ENCODE results near the gene SRC.

Gene SRC

GRCh38 chr20:37380864-37381579, 35.1 kb downstream of the SRC start:
- in situ Hi-C loops (cut with HindIII; ENCODE audit: low sequenced_read_pairs): no loop called here

- in situ Hi-C loops (cut with HindIII; ENCODE audit: low sequenced_read_pairs): no loop called here
These were observed 35.9 kb downstream of the SRC start for GRCh38 chr20:37381621-37382471.

GRCh38 chr20:37382482-37383120, 36.7 kb downstream of the SRC start:
- in situ Hi-C loops (cut with HindIII; ENCODE audit: low sequenced_read_pairs): no loop called here

GRCh38 chr20:37383229-37383989, 37.5 kb downstream of the SRC start:
- in situ Hi-C loops (cut with HindIII; ENCODE audit: low sequenced_read_pairs): no loop called here

GRCh38 chr20:37384683-37385174, 38.8 kb downstream of the SRC start:
- in situ Hi-C loops (cut with HindIII; ENCODE audit: low sequenced_read_pairs): no loop called here

- in situ Hi-C loops (cut with HindIII; ENCODE audit: low sequenced_read_pairs): no loop called here
These were observed 39.2 kb downstream of the SRC start for GRCh38 chr20:37385176-37385575.

- in situ Hi-C loops (cut with HindIII; ENCODE audit: low sequenced_read_pairs): no loop called here
These were observed 39.9 kb downstream of the SRC start for GRCh38 chr20:37385659-37386504.

GRCh38 chr20:37386505-37387251, 40.7 kb downstream of the SRC start:
- in situ Hi-C loops (cut with HindIII; ENCODE audit: low sequenced_read_pairs): no loop called here

- in situ Hi-C loops (cut with HindIII; ENCODE audit: low sequenced_read_pairs): no loop called here
These were observed 41.8 kb downstream of the SRC start for GRCh38 chr20:37387519-37388269.

- in situ Hi-C loops (cut with HindIII; ENCODE audit: low sequenced_read_pairs): no loop called here
These were observed 42.9 kb downstream of the SRC start for GRCh38 chr20:37388831-37389230.

- in situ Hi-C loops (cut with HindIII; ENCODE audit: low sequenced_read_pairs): no loop called here
These were observed 43.4 kb downstream of the SRC start for GRCh38 chr20:37389241-37389747.

- in situ Hi-C loops (cut with HindIII; ENCODE audit: low sequenced_read_pairs): no loop called here
These were observed 43.9 kb downstream of the SRC start for GRCh38 chr20:37389844-37390275.

GRCh38 chr20:37390503-37390890, 44.6 kb downstream of the SRC start:
- in situ Hi-C loops (cut with HindIII; ENCODE audit: low sequenced_read_pairs): no loop called here

GRCh38 chr20:37390891-37391525, 45.1 kb downstream of the SRC start:
- in situ Hi-C loops (cut with HindIII; ENCODE audit: low sequenced_read_pairs): no loop called here

GRCh38 chr20:37392441-37393195, 46.7 kb downstream of the SRC start:
- in situ Hi-C loops (cut with HindIII; ENCODE audit: low sequenced_read_pairs): no loop called here

GRCh38 chr20:37393196-37393862, 47.4 kb downstream of the SRC start:
- in situ Hi-C loops (cut with HindIII; ENCODE audit: low sequenced_read_pairs): no loop called here
